Glutamatergic neuron (in vitro differentiated cells): ENCODE measurements around the gene EHD4. TPM values are rescaled to one million over a fixed set of nuclear protein-coding genes. Genes with fewer than 3 reads are reported as not detected.

Source experiments
- DNase-seq: peaks from one replicate; pipeline ENCODE4 v3.0.0; 2022
- H3K27ac Mint-ChIP-seq: one replicate; pipeline ENCODE4 v1.8.0; 2020; ENCODE audit warnings: mild to moderate bottlenecking, mixed read lengths, inconsistent platforms; ENCODE audit not compliant: unreplicated experiment
- H3K27me3 Mint-ChIP-seq: one replicate; pipeline ENCODE4 v1.8.0; 2020; ENCODE audit warnings: mild to moderate bottlenecking, moderate library complexity, mixed read lengths, inconsistent platforms; ENCODE audit not compliant: unreplicated experiment
- H3K36me3 Mint-ChIP-seq: one replicate; pipeline ENCODE4 v1.8.0; 2020; ENCODE audit warnings: mild to moderate bottlenecking, mixed read lengths, inconsistent platforms; ENCODE audit not compliant: unreplicated experiment
- H3K4me1 Mint-ChIP-seq: one replicate; pipeline ENCODE4 v1.8.0; 2020; ENCODE audit warnings: mild to moderate bottlenecking, low read depth, mixed read lengths, inconsistent platforms; ENCODE audit not compliant: unreplicated experiment
- H3K4me3 Mint-ChIP-seq: one replicate; pipeline ENCODE4 v1.8.0; 2020; ENCODE audit warnings: mild to moderate bottlenecking, mixed read lengths, inconsistent platforms; ENCODE audit not compliant: unreplicated experiment
- H3K9me3 Mint-ChIP-seq: one replicate; pipeline ENCODE4 v1.8.0; 2020; ENCODE audit warnings: mild to moderate bottlenecking, moderate library complexity, mixed read lengths, inconsistent platforms; ENCODE audit not compliant: unreplicated experiment
- total RNA-seq: library from RNA; stranded (reverse); fragmentation: NEBNext Ultra II Directional; extraction: Animal tissue kit (Norgen Biotek cat#: 25700); gene quantifications from one replicate; pipeline ENCODE4 v1.2.1, GENCODE V29; 2021; ENCODE audit not compliant: unreplicated experiment
- TF ChIP-seq, protein P1 (sequence below): fragments of 200-600 bp; sonication (generic); IDR thresholded peaks from one replicate; pipeline ENCODE4 v1.5.0; 2021; ENCODE audit not compliant: partially characterized antibody, unreplicated experiment

EHD4 gene
- total RNA-seq, 1 donor from 2014 or later: 4.0 TPM

DNA sequence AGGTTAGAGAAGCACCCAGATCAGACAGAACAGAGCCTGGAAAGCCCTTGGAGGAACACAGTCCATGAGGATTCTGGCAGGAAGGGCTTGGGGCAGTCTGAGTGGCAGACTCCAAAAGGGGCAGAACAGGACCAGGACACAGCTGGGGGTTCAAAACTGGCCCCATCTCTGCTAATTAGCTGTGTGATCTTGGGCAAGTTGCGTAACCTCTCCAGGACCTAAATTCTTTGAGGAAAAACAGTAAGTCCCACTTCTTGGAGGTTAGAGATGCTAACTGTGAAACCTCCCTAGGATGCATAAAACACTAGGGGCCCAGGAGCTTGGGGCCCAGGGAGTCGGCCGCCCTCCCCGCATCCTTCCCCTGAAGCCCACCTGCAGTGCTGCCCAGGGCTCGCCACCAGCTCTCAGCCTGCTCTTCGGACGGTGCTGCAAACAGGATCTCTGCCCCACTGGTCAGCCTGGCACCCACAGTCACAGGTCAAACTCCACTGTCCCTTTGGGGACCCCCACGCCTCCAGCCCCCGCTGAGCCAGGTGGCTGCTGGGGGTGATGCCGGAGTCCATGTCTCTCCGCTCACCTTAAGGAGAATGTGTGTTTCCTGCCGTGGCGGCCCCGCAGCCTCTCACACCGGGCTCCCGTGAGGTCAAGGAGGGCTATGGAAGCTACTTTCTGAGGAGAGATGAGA lies 121.7 kb downstream of the EHD4 start:
- no peak overlapping the region for H3K27ac Mint-ChIP-seq
- H3K27me3 Mint-ChIP-seq: peaks cover 8% of the 10 kb centered on the region
- TF ChIP-seq, protein P1, sequence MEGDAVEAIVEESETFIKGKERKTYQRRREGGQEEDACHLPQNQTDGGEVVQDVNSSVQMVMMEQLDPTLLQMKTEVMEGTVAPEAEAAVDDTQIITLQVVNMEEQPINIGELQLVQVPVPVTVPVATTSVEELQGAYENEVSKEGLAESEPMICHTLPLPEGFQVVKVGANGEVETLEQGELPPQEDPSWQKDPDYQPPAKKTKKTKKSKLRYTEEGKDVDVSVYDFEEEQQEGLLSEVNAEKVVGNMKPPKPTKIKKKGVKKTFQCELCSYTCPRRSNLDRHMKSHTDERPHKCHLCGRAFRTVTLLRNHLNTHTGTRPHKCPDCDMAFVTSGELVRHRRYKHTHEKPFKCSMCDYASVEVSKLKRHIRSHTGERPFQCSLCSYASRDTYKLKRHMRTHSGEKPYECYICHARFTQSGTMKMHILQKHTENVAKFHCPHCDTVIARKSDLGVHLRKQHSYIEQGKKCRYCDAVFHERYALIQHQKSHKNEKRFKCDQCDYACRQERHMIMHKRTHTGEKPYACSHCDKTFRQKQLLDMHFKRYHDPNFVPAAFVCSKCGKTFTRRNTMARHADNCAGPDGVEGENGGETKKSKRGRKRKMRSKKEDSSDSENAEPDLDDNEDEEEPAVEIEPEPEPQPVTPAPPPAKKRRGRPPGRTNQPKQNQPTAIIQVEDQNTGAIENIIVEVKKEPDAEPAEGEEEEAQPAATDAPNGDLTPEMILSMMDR: no peak
- peaks cover 3% of the 10 kb centered on the region for H3K9me3 Mint-ChIP-seq
- H3K4me1 Mint-ChIP-seq: no peaks in the 10 kb centered on the region
- DNase-seq: no peak
- no peaks in the 10 kb centered on the region for H3K36me3 Mint-ChIP-seq
- no peak overlapping the region for H3K4me3 Mint-ChIP-seq

DNA sequence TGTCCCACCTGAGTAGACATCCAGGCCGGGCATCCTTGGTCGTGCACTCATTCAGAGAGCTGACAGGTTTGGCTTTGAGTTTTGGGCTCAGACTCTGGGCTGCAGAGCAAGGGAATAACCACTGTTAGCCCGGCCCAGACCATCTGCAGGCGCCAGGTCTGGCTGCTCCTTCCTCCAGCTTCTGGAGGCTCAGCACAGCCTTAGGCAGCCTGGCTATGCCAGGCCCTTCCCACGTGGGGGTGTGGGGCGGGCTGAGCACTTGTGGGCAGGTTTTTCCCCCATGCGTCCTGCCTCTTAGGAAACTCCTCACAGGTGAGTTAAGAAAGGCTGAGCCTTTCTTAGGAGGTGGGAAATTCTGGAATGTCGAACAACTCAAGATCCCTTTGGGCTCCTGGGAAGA lies 122.5 kb downstream of the EHD4 start:
- Mint-ChIP-seq H3K36me3 (no peaks in the 10 kb centered on the region), H3K4me1 (no peaks in the 10 kb centered on the region), H3K27ac (no peak overlapping the region), H3K27me3 (peaks cover 6% of the 10 kb centered on the region), H3K4me3 (no peak overlapping the region), H3K9me3 (peaks cover 2% of the 10 kb centered on the region)
- DNase-seq: no peak
- TF ChIP-seq, protein P1: no peak

DNA sequence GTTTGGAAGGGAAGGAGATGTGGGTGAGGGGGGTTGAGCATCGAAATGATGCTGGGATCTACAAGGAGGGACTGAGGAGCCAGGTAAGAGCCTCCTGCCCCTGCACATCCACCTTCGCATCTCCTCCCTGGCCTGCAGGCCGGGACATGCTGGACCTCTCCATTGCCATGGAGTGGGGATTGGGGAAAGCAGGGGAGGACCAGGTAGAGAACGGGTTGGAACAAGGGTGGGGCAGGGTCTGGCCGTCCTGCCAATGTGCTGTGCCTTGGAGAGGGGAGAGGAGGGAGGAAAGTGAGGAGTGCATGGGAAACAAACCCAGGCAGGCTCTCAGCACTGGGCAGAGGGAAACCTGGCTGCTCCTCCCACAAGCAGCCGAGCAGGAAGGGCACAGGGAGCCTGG lies 123.2 kb downstream of the EHD4 start:
- Mint-ChIP-seq H3K9me3 (no peaks in the 10 kb centered on the region), H3K36me3 (no peaks in the 10 kb centered on the region), H3K4me3 (no peak overlapping the region), H3K27me3 (peaks cover 6% of the 10 kb centered on the region), H3K27ac (no peak overlapping the region), H3K4me1 (no peaks in the 10 kb centered on the region)
- DNase-seq: no peak
- TF ChIP-seq, protein P1: no peak

DNA sequence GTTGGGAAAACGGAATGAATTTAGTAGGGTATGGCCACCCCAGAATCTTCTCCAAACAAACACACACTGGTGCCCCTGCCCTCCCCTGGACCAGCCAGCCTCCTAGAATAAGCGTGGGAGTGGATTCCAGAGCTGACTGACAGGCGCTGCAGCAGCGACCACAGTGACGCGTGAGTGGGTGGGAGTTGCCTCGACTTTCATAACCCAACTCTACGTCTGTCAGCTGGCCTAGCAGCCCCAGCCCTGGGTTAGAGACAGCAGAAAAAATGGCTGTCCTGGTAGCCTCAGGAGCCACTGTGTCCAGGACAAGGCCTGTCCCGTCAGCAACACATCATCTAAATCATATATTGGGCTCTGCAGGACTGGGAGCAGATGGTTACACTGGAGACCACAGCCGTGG lies 123.7 kb downstream of the EHD4 start:
- Mint-ChIP-seq H3K4me1 (no peaks in the 10 kb centered on the region), H3K36me3 (no peaks in the 10 kb centered on the region), H3K4me3 (no peak overlapping the region), H3K27ac (no peak overlapping the region), H3K9me3 (no peaks in the 10 kb centered on the region), H3K27me3 (peaks cover 6% of the 10 kb centered on the region)
- DNase-seq: no peak
- TF ChIP-seq, protein P1: no peak

DNA sequence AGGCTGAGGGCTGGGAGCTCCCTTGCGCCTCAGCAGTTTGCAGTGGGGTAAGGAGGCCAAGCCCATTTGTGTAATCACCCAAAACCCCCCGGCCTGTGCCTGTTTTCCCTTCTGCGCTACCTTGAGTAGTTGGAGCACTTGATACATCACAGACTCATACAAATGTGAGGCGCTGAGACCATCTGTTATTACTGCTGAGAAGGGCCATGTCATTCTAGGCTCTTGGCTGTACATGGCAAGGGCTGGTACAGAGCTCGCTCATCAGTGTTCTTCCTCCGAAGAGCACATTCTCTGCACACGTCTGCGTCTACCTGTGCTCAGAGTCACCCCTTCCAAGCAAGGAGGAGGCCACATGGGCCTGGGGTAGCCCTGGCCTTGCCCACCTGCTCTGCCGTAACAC lies 124.4 kb downstream of the EHD4 start:
- H3K36me3 Mint-ChIP-seq: no peaks in the 10 kb centered on the region
- H3K27ac Mint-ChIP-seq: no peak overlapping the region
- no peak overlapping the region for H3K4me3 Mint-ChIP-seq
- TF ChIP-seq, protein P1: no peak
- no peaks in the 10 kb centered on the region for H3K9me3 Mint-ChIP-seq
- H3K4me1 Mint-ChIP-seq: no peaks in the 10 kb centered on the region
- peaks cover 6% of the 10 kb centered on the region for H3K27me3 Mint-ChIP-seq
- DNase-seq: no peak
